Stimulated activated CD8-positive, alpha-beta memory T cell treated with anti-CD3 and anti-CD28 coated beads, Interleukin-7, amount 100 ng/mL, for 48 hours (primary cell): Measurements from ENCODE around the gene CAPNS2.

Source experiments
- DNase-seq, 2 donors: peaks; one replicate each; pipeline ENCODE4 v3.0.0-alpha.2; 2020; ENCODE audit warnings: low read depth in 1 of 2; ENCODE audit errors: extremely low read depth in 1 of 2

The CAPNS2 gene

GRCh38 chr16:55566432-55567175, at the start of gene CAPNS2:
CAPNS2 (plus strand) TSS chr16:55566684; CDS start chr16:55566757, 73 bp downstream.
- DNase-seq = no peak

GRCh38 chr16:55521792-55522191, 44.7 kb upstream of the CAPNS2 start:
- DNase-seq = no peak

DNA sequence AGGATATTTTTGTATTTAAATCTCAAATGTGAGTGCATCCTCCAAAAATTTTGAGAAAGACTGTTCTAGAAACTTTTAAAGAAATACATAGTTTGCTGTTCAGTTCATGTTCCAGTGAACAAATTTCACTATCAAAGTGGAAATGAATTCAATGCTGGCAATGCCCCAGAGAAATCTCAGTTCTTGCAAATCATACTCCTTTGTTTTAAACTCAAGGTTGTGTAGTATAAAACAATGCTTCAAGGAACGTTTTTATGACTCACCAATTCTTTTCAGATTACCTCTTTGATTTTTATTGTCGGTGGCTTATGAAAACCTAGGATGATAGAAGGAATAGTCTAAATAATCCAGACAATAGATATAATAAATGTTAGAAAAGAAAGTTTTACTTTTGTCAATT, 40.0 kb upstream of the CAPNS2 start:
- no peak for DNase-seq

- DNase-seq = no peak
These were observed 38.6 kb upstream of the CAPNS2 start for GRCh38 chr16:55527885-55528284.

DNA sequence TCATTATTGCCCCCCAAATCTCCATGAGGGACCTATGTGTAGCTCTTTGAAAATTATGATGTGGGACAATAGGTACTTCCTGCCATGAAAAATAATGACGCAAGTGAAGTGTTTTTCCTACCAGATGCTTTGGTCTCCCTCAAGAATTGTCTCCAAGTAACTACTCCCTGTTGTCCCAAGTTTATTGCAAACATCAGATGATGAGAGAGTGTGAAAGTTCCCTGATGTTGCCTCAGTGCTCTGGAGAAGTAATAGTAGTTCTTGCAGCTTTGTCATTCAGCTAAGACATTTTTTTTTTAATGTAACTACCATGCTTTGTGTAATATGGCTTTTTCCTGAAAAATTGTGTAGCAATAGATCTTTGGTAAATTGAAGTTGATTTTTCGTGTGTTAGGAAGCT, 37.5 kb upstream of the CAPNS2 start:
- no peak for DNase-seq

DNA sequence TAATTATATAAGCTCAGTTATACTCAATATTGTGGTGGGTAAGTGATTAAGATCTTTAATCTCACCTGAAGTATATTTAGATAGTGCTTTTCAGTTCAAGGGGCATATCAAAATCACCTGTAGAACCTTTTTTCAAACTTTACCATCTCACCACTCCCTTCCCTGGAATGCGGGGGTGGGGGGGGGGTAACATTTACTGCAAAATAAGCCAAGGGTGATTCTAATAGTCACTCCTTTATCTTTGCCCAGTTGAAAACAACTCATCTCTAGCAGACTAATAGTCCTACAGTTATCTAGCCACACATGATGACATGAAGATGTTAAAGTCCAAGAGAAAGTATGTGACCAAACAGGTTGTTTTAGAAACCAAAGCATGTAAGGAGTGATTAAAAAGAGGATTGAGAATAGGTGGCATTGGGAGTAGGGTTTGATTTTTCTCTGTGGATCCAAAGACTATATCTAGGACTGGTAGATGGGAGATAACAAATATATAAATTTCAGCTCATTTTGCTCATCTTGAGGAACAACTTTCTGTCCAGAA, 36.1 kb upstream of the CAPNS2 start:
- no peak for DNase-seq

DNA sequence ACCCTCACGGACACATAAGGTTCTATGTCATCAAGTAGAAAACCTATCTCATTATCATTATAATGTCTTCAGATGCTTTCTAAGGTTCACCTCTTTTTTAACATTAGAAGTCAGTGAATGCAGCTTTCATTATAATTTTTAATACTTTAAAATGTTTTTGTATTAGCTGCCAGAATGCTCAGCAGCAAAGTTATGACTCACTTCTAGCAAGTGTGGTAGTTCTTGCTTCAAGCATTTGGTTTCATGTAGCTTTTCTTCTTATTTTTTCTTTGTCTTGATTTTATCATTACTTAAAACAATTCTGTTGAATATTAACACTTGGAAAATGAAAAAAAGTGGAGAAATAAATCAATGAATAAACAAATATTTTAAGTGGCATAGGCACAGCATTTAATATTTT, 34.3 kb upstream of the CAPNS2 start:
- DNase-seq = no peak

GRCh38 chr16:55534756-55535155, 31.7 kb upstream of the CAPNS2 start:
- no peak for DNase-seq

DNA sequence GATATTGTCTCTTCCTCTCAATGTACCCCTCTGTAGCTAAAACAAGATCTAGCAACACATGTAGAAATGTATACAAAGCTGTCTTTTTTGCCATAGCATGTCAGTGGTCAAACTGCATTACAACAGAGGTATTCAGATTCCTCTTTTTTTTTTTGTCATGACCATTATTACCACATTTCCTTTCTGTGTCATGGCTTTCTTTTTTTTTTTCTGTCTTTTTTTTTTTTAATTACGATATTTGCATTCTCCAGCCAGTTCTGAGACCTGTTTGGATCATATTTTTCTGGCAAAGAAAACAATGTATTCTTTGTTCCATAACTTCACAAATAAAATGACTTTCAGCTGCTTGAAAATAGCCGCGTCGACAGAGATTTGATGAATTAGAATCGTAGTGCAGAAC, 27.4 kb upstream of the CAPNS2 start:
- no peak for DNase-seq

- DNase-seq = no peak
These were observed 27.0 kb upstream of the CAPNS2 start for GRCh38 chr16:55539488-55539887.

DNA sequence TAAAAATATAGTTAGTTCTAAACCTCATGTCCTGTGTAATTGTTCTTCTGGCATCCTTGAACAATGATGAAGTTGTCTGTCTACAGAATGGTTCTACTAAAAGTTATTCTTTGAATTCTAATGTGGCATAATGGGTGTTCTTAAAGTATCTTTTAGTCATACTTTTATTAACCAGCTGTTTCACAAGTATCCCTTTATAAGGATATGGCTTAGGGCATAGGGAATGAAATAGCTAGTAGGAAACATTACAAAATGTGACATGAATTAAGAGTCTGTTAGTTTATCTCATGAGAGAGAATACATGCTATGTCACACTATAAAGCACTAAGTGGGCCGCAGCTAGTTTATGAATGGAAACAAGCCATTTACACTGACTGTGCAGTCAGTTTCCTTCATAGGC, 26.3 kb upstream of the CAPNS2 start:
- no peak for DNase-seq

- no peak for DNase-seq
These were observed 23.9 kb upstream of the CAPNS2 start for GRCh38 chr16:55542459-55543082.

- DNase-seq = no peak
These were observed 23.0 kb upstream of the CAPNS2 start for GRCh38 chr16:55543472-55543871.

- DNase-seq = no peak
These were observed 13.9 kb upstream of the CAPNS2 start for GRCh38 chr16:55552621-55553020.

DNA sequence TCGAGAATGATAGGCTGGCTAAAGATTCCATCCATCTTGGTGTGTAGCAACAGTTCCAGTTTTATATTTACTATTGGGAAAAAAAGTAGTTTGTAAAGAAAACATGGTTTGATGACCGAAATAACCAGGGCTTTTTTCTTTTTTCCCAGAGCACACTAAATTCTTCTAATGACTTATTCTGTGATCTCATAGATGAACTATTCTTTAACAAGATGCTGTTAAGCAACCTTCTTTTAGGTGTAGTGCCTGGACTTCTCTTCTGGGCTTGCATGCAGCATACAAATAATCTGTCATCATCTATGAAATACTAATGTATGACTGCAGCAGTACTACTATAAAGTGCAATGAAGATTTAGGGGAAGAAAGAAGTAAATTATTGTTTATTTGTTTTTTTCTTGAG, 11.0 kb upstream of the CAPNS2 start:
- DNase-seq = no peak

GRCh38 chr16:55557186-55557585, 9.3 kb upstream of the CAPNS2 start:
- DNase-seq = no peak

- no peak for DNase-seq
These were observed 7.3 kb upstream of the CAPNS2 start for GRCh38 chr16:55559233-55559632.

DNA sequence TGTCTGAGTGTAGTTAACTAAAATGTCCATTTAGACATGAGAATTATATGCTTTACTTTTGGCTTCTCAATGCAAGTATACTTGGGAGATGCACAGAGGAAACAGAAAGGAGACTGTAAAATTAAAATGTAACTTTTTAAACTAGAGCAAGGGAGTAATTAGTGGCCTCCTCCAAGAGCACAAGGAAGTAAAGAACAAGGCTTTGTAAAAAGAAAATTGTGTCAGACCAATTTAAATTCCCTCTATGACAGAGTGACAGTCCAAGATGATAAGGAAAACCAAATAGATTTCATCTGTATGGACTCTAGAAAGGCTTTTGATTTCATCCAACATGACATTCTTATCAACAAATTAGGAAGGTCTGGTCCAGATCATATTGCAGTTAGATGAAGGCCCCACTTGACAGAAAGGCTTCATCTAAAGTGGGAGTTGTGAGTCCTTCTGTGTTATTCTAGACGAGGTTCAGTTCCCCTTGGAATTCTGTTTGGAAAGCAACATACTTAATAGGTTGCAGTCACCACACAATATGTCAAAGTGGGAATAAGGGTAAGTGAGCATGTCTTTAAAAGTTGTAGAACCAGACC, 6.5 kb upstream of the CAPNS2 start:
- no peak for DNase-seq

DNA sequence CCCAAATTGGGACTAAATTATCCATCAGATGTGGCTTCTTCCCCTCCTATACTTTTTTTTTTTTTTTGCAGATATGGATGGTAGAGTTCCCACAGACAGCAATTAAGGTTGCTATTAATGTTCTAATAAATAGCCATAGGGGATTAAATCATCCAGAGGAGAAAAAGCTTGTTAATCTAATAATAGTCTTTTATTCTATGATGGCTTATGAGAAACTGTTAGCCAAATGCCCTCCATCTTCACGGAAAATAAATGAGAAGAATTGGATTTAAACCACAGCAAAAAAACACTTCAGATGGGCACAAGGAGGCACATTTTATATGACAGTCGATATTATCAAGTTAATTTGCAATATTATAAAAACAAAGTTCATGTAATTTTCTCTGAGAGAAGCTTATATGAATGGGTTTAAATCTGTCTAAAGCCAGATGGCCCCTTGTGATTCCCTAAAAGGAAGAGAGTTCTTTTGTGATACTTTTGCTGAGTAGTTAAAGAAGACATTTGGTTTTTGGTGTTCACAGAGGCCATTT, 5.1 kb upstream of the CAPNS2 start:
- DNase-seq = no peak

GRCh38 chr16:55562936-55563335, 3.5 kb upstream of the CAPNS2 start:
- no peak for DNase-seq

DNA sequence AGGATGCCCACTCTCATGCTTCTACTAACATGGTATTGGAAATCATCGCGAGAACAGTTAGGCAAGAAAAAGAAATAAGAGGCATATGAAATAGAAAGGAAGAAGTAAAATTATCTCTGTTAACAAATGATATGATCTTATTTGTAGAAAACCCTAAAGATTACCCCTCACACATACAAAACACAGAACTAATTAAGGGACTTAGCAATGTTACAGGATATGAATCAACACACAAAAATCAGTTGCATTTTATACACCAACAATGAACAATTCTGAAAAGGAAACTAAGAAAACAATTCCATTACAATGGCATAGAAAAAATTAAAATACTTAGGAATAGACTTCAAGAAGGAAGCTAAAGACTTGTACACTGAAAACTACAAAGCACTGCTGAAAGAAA, 2.7 kb upstream of the CAPNS2 start:
- no peak for DNase-seq

DNA sequence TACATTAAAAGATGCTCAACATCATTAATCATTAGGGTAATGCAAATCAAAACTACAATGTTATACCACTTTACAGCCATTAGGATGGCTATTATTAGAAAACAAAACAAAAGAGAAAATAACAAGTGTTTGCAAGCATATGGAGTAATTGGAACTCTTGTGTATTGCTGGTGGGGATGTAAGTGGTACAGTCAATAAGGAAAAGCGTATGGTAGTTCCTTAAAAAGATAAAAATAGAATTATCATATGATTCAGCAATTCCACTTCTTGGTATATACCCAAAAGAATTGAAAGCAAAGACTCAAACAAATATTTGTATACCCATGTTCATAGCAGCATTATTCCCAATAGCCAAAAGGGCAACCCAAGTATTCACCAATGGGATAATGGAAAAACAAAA, 1.4 kb upstream of the CAPNS2 start:
- no peak for DNase-seq
